DND-41 (cell line): ENCODE data around the gene POLN.

ENCODE experiments used
- EZH2 ChIP-seq: IDR thresholded peaks from 3 replicates; pipeline ENCODE4 v1.6.1; 2012; ENCODE audit warnings: borderline replicate concordance, low read depth, mild to moderate bottlenecking, moderate library complexity, low read length, inconsistent platforms; ENCODE audit not compliant: severe bottlenecking
- TF ChIP-seq, protein P1 (sequence below): IDR thresholded peaks from 2 replicates; pipeline ENCODE4 v1.5.1; 2012; ENCODE audit warnings: borderline replicate concordance, low read length, moderate library complexity, mild to moderate bottlenecking; ENCODE audit not compliant: poor library complexity, severe bottlenecking; ENCODE audit errors: extremely low read depth

DNA sequence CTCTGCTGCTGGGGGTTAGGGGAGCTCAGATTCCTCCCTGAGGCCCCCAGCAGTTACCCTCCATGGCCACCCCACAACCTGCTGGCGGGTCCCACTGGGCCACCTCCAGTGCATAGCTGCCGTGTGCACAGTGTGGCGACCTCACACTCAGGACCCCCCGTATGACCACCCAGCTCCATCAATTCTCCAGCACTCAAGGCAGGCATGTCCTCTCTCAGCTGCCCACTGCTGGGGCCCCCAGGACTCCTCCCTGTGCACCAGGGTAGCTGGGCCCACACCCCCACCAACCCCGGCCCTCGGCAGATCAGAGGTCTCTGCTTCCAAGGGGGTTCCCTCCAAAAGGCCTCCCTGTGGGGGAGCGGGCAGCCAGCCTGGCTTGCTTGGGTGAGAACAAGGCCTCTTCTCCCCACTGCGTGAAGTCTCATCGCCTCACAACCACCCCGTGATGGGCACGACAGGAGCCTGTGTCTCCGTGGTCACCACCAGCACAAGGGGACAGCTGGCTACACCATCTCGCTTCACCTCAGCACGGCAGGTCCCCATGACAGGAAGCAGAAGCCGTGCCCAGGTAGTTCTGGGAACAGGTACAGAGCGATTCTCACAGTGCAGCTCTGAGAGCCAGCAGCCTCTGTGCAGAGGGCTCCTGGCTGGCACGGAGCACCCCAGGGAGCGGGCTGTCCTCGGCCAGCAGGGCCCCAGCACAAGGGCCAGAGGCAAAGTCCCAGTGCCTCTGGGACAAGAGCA lies 4.6 kb upstream of the POLN start:
- TF ChIP-seq EZH2, result no peak
- TF ChIP-seq, protein P1, sequence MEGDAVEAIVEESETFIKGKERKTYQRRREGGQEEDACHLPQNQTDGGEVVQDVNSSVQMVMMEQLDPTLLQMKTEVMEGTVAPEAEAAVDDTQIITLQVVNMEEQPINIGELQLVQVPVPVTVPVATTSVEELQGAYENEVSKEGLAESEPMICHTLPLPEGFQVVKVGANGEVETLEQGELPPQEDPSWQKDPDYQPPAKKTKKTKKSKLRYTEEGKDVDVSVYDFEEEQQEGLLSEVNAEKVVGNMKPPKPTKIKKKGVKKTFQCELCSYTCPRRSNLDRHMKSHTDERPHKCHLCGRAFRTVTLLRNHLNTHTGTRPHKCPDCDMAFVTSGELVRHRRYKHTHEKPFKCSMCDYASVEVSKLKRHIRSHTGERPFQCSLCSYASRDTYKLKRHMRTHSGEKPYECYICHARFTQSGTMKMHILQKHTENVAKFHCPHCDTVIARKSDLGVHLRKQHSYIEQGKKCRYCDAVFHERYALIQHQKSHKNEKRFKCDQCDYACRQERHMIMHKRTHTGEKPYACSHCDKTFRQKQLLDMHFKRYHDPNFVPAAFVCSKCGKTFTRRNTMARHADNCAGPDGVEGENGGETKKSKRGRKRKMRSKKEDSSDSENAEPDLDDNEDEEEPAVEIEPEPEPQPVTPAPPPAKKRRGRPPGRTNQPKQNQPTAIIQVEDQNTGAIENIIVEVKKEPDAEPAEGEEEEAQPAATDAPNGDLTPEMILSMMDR, result no peak
